Measurements from ENCODE around the gene AP2M1.
A peak's percentile ranks its signal among the peaks of the same experiment; 100 is the strongest.

AP2M1 gene

GRCh38 chr3:184176377-184177330 is 2.0 kb downstream of the AP2M1 start:
- DNase-seq (ENCODE audit: low read depth, low spot score), result no peak
- peak overlapping the region; percentile 76 for H3K27ac ChIP-seq

DNA sequence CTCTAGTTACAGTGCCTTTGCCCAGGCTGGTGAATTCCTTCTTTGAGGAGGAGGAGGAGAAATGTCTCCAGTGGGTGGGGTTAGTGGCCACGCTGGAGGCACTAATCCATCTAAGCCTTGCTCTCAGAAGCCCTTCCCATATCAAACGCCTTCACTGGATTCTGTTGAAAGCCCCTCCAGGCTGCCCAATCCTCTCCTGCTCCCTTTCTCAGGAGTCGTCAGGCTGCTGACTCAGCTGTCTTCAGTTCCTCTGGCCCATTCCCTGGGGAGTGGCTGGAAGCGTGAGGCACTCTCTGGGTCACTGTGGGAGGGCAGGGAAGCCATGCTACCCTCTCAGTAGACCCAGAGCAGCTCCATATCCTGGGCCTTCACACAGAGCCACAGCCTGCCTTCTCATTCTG is 2.7 kb downstream of the AP2M1 start:
- DNase-seq (ENCODE audit: low read depth, low spot score), result no peak
- peak overlapping the region; percentile 76 for H3K27ac ChIP-seq

DNA sequence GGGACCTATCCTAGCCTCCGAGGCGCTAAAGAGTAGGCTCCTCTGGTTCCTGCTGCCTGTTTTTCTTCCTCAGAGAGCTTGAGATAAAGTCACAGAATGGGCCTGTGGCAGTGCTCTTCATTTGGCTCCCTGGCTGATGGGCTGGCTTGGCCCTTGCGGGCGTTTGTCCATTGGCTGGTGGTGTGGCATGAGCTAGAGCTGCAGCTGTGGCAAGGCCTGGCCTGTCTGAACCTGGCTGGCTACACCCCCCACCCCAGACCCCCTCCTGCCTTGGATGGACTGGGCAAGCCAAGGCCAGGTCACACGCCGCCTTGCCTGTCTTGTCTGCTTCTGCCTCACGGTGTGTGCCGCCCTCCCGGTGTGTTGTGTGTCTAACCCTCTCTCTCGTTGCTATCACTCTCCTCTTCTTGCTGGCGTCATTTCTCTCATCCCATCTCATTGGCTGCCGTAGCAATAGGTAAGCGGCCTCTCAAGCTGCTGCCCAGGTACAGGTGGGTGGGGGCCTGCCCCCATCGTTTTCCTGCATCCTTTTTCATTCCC is 3.2 kb downstream of the AP2M1 start:
- no peak for DNase-seq (ENCODE audit: low read depth, low spot score)
- peak overlapping the region; percentile 76 for H3K27ac ChIP-seq

DNA sequence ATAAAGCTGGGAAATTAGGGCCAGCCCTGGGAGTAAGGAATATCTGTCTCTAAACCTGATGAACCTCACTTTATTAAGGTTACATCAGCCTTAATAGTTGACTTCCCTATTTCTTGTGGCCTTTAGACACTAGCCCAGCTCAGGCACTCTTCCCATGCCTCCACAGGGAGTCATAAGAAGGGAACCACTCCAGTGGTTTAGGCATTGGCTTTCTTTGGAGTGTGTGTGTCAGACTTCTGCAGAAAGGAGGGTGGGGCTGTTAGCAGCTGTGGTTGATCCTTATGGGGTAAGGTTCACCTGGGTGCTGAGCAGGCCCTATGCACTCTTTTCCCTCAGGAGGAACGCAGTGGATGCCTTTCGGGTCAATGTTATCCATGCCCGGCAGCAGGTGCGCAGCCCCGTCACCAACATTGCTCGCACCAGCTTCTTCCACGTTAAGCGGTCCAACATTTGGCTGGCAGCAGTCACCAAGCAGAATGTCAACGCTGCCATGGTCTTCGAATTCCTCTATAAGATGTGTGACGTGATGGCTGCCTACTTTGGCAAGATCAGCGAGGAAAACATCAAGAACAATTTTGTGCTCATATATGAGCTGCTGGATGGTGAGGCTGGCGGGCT is 4.0 kb downstream of the AP2M1 start:
- no peak overlapping the region for H3K27ac ChIP-seq
- no peak for DNase-seq (ENCODE audit: low read depth, low spot score)

GRCh38 chr3:184180165-184180564 is 5.5 kb downstream of the AP2M1 start:
- no peak overlapping the region for H3K27ac ChIP-seq
- DNase-seq (ENCODE audit: low read depth, low spot score), result no peak

- DNase-seq (ENCODE audit: low read depth, low spot score), result no peak
- no peak overlapping the region for H3K27ac ChIP-seq
Observed at GRCh38 chr3:184181596-184181995, 6.9 kb downstream of the AP2M1 start.

DNA sequence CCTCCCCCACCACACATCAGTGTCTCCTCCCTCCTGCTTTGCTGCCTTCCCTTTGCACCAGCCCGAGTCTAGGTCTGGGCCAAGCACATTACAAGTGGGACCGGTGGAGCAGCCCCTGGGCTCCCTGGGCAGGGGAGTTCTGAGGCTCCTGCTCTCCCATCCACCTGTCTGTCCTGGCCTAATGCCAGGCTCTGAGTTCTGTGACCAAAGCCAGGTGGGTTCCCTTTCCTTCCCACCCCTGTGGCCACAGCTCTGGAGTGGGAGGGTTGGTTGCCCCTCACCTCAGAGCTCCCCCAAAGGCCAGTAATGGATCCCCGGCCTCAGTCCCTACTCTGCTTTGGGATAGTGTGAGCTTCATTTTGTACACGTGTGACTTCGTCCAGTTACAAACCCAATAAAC is 9.0 kb downstream of the AP2M1 start:
- H3K27ac ChIP-seq, result no peak overlapping the region
- DNase-seq (ENCODE audit: low read depth, low spot score), result no peak

DNA sequence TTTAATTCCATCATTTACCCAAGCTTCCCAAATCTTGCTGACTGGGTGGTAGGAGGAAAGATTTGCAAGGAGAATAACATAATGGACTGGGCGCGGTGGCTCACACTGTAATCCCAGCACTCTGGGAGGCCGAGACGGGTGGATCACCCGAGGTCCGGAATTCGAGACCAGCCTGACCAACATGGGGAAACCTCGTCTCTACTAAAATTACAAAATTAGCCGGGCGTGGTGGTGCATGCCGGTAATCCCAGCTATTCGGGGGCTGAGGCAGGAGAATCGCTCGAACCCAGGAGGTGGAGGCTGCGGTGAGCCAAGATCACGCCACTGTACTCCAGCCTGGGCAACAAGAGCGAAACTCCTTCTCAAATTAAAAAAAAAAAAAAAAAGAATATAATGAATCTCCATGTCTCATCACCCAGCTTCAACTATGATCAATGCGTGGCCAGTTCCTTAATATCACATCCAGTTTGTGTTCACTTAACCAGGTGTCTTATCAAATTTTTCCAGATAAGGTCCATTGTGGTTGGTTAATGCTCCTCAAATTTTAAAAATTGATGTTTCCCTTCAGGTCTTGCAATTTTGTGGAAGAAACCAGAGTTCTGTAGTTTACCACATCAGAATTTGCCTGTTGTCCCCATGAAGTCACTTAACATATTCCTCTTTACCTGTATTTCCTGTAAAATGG is 10.0 kb downstream of the AP2M1 start:
- DNase-seq (ENCODE audit: low read depth, low spot score), result no peak
- peak overlapping the region; percentile 70 for H3K27ac ChIP-seq

DNA sequence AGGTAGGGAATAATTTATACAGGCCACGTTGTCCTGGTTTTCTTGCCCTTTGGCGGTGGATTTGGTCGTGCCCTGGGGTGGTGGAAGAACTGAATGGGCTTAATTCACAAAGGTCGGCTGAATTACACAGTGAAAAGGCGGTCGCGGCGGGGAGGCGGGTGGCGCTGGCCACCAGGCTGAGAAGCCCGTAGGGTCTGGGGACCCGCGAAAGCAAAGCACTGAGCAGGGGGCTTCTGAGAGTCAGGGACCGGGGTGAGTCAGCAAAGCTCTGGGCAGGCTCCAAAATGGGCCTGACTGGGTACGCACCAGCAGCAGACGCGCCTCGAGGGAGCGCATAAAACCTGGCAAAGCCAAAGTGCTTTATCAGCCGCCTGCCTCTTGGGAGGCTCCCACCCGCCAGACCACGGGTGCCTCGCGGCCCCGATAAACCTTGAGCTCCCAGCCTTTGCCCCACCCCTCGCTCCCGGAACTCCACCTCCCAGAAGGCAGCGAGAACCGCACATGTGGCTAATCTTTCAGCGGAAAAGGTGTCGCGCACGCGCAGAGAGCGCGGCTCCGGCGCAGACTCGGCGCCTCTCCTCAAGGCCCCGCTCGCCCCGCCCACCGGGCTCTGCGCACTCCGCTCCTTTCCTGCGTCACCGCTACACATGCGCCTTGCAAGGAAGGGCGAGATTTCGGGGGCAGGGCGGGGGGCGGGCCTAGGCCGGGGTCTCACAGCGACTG is 11.0 kb downstream of the AP2M1 start:
- DNase-seq (ENCODE audit: low read depth, low spot score), result peak; percentile 90
- H3K27ac ChIP-seq, result peak overlapping the region; percentile 70

DNA sequence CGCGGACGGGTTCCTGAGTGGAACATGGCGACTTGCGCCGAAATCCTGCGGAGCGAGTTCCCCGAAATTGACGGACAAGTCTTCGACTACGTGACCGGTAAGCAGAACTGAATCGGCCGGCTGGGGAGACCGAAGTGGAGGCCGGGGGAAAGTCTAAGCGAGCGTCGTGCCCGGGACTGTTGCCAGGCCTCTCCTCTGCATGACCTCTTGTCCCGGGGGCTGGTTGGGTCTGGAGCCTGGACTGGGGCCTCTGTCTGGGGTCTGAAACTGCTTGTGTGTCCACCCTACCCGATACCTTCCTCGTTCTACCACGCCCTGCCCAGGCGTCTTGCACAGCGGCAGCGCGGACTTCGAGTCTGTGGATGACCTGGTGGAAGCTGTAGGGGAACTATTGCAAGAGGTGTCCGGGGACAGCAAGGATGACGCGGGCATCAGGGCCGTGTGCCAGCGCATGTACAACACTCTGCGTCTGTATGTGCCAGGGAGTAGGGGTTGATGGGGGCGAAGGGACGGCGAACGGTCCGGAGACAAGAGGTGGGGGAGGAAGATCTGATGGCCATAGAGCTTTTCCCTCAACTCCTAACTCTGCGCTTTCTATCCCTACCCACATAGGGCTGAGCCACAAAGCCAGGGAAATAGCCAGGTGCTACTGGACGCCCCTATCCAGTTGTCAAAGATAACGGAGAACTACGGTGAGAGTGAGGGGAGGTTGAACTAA is 11.7 kb downstream of the AP2M1 start, which contains the start of gene ABCF3:
TSS of gene ABCF3 (plus strand) at position 16 of the 718 bp plus-strand sequence. CDS start at position 25, 9 bp downstream.
- H3K27ac ChIP-seq, result peak within 1 kb of the TSS; percentile 70
- DNase-seq (ENCODE audit: low read depth, low spot score), result no peak

GRCh38 chr3:184186902-184187207 is 12.2 kb downstream of the AP2M1 start:
- no peak for DNase-seq (ENCODE audit: low read depth, low spot score)
- H3K27ac ChIP-seq, result peak overlapping the region; percentile 70

DNA sequence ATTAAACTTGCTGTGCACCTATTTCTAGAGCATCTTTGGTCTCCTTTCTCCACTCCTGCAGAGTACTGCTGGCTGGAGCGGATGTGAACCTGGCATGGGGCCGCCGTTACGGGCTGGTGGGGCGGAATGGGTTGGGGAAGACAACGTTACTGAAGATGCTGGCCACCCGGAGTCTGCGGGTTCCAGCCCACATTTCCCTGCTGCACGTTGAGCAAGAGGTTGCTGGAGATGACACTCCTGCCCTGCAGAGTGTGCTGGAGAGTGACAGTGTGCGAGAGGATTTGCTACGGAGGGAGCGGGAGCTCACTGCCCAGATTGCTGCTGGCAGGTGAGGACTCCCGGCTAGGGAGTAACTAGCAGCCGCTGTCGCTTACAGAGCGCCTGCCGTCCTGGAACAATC is 13.4 kb downstream of the AP2M1 start:
- no peak for DNase-seq (ENCODE audit: low read depth, low spot score)

DNA sequence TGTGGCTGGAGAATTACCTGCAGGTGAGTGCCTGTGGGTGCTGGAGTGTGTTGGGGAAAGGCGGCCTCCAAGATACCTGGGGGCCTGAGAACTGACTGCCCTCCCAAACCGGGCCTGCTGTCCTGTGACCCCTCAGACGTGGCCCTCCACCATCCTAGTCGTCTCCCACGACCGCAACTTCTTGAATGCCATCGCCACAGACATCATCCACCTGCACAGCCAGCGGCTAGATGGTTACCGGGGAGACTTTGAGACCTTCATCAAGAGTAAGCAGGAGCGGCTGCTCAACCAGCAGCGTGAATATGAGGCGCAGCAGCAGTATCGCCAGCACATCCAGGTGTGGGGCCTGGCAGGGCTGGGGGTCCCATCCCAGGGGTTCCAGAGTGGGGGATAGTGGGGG is 14.8 kb downstream of the AP2M1 start:
- H3K27ac ChIP-seq, result no peak overlapping the region
- no peak for DNase-seq (ENCODE audit: low read depth, low spot score)

More for the DNA sequence above, 13.4 kb downstream of the AP2M1 start:
- no peak overlapping the region for H3K27ac ChIP-seq

DNA sequence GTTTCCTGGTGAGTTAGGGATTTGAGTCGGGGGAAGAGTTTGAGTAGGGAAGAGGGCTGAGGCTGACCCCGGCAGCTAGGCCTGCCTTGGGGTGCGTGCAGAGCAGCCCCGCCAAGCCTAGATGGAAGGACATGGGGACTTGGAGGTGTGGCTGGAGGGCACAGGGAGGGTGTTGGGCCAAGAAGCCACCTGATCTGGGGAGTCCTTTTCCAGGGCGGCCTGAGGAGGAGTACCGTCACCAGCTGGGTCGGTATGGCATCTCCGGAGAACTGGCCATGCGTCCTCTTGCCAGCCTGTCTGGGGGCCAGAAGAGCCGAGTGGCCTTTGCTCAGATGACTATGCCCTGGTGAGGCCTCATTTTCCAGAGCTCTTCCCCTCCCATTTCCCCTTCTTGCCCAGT is 18.2 kb downstream of the AP2M1 start:
- no peak overlapping the region for H3K27ac ChIP-seq
- no peak for DNase-seq (ENCODE audit: low read depth, low spot score)

DNA sequence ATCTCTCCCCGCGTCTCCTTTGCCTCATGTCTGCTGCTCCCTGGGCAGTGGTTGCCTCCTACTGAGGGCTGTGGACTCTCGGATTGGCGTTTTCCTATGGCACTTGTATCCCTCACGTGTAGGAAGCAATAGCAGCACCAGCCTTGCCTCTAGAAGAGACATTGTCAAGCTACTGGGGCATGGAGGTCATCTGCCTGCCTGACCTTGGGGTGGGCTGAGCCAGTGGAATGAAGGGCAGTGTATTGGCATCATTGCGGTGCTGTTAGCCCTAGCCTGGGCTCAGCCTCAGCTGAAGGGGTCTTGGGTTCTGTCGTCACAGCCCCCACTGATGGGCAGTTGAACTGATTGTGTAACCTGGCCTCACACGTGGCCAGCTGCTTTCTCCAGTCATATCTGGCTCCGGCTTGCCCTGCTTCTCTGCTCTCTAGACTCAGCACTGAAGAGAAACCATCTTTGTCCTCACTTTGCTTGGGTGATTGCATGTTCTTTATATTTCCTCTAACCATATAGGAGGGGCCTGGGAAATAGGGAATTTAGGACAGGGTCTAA is 19.4 kb downstream of the AP2M1 start:
- no peak for DNase-seq (ENCODE audit: low read depth, low spot score)
- H3K27ac ChIP-seq, result no peak overlapping the region

GRCh38 chr3:184196536-184196935 is 21.9 kb downstream of the AP2M1 start:
- no peak for DNase-seq (ENCODE audit: low read depth, low spot score)
- H3K27ac ChIP-seq, result no peak overlapping the region

GRCh38 chr3:184198509-184198908 is 23.9 kb downstream of the AP2M1 start:
- no peak for DNase-seq (ENCODE audit: low read depth, low spot score)
- no peak overlapping the region for H3K27ac ChIP-seq

DNA sequence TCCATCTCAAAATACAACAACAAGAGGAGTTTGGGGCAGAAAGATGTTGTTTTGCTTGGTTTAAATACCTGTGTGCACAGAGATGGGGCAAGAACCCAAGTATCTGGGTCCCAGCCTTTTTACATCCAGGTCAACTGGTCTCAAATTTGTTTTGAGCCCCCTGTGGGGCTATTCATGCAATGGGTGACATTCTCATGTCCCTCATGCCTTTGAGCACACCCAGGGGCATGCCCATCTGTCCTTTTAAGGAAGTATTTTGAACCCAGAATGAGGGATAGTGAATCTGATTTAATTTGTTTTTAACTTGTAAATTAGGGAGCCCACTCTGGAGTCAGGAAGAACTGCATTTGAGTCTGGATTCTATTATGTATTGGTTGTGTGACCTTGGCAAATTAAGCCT is 26.2 kb downstream of the AP2M1 start:
- no peak overlapping the region for H3K27ac ChIP-seq
- no peak for DNase-seq (ENCODE audit: low read depth, low spot score)

GRCh38 chr3:184203526-184203925 is 28.9 kb downstream of the AP2M1 start:
- DNase-seq (ENCODE audit: low read depth, low spot score), result no peak
- H3K27ac ChIP-seq, result no peak overlapping the region
